GM21737 (cell line): Measurements from ENCODE around the gene SSNA1.

Experiments used
- ATAC-seq: cut with Tn5 transposase; IDR thresholded peaks from one replicate; pipeline ENCODE4 v1.9.1; 2021; ENCODE audit warnings: mild to moderate bottlenecking, moderate library complexity; ENCODE audit not compliant: unreplicated experiment

The SSNA1 gene

GRCh38 chr9:137150617-137151457 is 37.6 kb upstream of the SSNA1 start:
- ATAC-seq = peak; percentile 42

- no peak for ATAC-seq
These were observed 35.6 kb upstream of the SSNA1 start for GRCh38 chr9:137152844-137153405.

GRCh38 chr9:137156567-137157375 is 31.7 kb upstream of the SSNA1 start:
- no peak for ATAC-seq

- no peak for ATAC-seq
These were observed 30.7 kb upstream of the SSNA1 start for GRCh38 chr9:137157618-137158415.

GRCh38 chr9:137158625-137159024 is 29.9 kb upstream of the SSNA1 start:
- no peak for ATAC-seq

GRCh38 chr9:137159105-137160053 is 29.1 kb upstream of the SSNA1 start:
- no peak for ATAC-seq

- ATAC-seq = no peak
These were observed 28.4 kb upstream of the SSNA1 start for GRCh38 chr9:137160054-137160425.

- ATAC-seq = no peak
These were observed 27.5 kb upstream of the SSNA1 start for GRCh38 chr9:137160716-137161557.

- no peak for ATAC-seq
These were observed 26.7 kb upstream of the SSNA1 start for GRCh38 chr9:137161558-137162486.

GRCh38 chr9:137162505-137163364 is 25.7 kb upstream of the SSNA1 start:
- no peak for ATAC-seq

GRCh38 chr9:137163365-137163715 is 25.1 kb upstream of the SSNA1 start:
- ATAC-seq = no peak

GRCh38 chr9:137163805-137164204 is 24.7 kb upstream of the SSNA1 start:
- ATAC-seq = no peak

- ATAC-seq = no peak
These were observed 23.9 kb upstream of the SSNA1 start for GRCh38 chr9:137164370-137165249.

GRCh38 chr9:137165250-137165836 is 23.1 kb upstream of the SSNA1 start:
- ATAC-seq = no peak

- ATAC-seq = no peak
These were observed 21.9 kb upstream of the SSNA1 start for GRCh38 chr9:137166380-137167229.
